HG03460 (cell line): ENCODE results near the gene FGF14.

Experiments used
- ATAC-seq: cut with Tn5 transposase; IDR thresholded peaks from one replicate; pipeline ENCODE4 v1.9.1; 2021; ENCODE audit not compliant: unreplicated experiment

The FGF14 gene

DNA sequence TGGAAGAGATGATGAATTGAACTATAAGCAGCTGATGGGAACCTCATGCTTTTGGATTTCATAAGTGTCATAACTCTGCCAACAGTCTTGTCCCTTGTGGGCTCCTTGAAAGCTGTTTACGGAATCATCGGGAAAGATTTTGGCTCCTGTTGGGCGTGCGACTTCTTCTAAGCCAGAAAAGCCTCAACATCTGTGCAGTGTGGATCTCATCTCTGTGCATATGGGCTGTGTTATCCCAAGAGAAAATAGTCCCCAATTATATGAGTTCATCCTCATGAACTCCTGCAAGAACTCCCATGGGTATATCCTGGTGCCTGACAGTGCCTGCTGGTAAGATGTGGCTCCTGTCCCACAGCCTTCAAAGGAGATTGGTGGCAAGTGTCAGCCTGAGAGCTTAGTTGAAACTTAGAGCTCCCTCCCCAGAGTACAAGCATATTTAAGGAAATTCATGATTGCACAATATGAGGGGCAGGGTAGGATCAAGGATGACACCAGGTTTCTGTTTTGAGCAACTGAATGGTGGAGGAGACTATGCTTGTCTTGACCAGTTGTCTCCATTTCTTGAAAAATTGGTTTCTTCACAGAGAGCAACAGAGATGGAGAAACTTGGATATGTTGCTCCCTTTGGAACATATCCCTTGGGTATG is 705.9 kb downstream of the FGF14 start:
- ATAC-seq = no peak

DNA sequence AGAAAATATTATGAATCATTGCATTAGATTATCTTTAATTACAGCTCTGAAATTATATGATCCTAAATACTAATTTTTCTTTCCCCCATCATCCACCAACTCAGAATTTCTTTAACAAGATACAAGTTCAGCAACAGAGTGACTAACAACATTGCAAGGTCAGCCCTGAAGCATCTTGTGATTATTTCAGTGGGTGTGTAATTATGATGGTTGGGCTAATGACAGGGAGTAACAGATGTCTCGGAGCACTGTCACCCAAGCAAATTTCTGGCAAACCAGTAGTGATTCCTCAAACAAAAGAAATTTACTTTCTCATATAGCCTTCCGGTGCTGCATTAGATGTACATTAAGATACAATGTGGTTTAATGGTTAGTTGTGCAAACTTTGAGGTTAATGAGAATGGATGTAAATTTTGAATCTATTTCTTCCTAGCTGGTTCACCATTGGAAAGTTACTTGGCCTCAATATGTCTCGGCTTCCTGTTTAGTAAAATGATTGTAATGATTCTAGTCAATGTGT is 710.4 kb downstream of the FGF14 start:
- no peak for ATAC-seq

DNA sequence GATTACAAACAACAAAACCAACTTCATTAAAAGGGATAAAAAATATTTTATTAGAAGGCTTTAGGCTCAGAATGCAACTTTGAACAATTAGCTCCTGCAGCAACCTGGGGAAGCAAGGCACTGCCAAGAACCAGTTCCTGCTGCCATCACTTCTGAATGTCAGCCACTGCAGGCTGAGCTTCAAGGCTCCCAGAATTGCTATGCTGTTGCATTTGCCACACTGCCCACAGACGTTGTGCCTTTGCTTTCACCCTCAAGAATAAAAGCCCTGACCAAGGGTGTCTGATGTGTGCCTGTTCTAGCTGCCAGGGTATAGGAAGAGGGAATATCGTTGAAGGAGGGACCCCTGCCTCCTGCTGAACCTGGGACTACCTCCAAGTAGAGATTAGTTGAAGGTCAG is 711.0 kb downstream of the FGF14 start:
- no peak for ATAC-seq

DNA sequence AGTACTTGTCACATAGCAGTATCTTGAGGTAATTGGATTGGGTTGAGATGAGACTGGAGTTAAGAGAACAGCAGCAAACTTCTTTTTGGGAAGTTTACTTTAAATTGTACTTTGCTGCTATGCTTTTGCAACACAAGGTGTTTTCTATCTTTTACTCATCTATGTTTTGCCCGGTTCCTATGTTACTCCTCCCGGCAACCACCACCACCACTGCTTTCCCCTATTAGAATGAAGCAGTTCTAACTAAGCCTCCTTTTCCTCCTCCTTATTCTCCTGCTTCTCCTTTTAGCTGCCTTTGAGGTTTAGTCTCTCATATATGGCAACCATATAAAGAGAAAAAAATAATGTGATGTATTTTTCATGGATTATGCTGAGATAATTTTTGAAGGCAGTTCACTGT is 715.8 kb downstream of the FGF14 start:
- ATAC-seq = no peak

DNA sequence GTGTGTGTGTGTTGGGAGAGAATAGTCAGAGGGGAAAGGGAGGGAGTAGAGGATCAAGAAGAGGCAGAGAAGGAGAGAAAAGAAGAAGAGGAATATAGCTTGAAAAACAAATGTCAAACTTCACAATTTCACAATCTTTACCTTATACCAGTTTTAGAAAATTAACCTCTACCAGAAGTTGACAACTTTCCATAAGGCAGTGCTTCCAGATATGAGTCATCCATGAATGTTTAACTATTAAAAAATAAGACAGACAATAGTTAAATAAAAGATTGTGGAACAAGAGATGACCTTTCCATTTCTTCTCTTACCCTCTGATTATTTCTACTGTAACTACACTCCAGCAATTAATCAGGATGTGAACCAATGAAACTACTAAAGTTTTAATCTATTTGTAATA is 720.0 kb downstream of the FGF14 start:
- no peak for ATAC-seq

DNA sequence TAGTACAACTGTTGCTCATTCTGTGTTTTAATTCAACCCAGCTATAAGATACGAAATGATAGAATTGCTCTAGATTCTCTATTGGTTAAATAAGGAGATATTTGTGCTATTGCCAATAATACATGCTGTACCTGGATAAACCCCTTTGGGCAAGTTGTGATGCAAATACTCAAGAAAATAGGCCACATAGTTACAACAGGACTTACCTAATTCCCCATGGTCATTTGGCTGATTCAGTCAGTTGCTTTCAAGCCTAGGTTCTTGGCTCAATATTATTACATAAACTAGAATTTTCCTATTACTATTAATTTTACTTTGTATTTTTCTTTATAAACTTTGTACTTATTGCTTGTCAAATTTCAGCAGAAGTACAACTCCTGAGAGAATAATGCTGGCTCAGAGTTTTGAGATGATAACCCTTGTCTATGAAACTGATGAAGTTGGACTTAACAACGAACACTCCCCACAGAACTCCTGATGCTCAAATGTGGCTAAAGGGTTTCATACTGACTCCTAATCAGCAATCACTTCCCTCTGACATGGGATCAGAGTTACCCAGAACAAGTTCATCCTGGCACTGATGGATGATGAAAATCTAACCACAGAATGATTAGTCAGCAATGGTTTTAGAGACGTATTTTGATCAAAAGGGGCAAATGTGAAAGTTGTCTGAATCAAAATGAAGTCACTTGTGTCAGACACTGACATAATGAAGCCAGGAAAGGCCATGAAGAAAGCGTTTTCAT is 728.3 kb downstream of the FGF14 start:
- no peak for ATAC-seq

DNA sequence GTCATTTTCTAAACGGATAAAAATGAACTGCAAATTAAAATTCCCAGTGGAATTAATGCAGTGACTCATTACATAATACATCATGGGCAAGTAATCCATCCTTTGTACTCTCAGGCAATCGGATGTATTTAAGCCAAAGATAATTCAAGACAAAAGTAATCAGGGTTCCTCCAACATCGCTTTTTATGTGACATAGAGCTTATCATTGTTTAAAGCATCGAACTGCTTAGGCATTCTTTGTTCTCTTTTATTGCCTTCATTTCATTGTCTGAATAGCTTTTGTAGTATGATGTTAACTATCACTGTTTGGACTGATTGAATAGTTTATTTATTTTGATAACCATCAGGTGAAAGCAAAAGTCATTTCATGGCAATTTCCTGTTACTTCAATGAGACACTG is 740.0 kb downstream of the FGF14 start:
- no peak for ATAC-seq
